D721Med (cell line): ENCODE results near the gene CDT1.

Experiments
- DNase-seq: peaks from one replicate; pipeline ENCODE4 v3.0.0; 2011; ENCODE audit warnings: low spot score; ENCODE audit not compliant: insufficient read length
- FAIRE-seq: peaks from 2 replicates; lab custom pipeline; 2011; peaks lifted over from hg19 to GRCh38; lab: Jason Lieb, UNC
- TF ChIP-seq, protein P1 (sequence below): IDR thresholded peaks from 2 replicates; pipeline ENCODE4 v1.5.1; 2012; ENCODE audit warnings: mild to moderate bottlenecking, control low read depth; ENCODE audit not compliant: insufficient read depth; ENCODE audit errors: missing control alignments

The CDT1 gene

DNA sequence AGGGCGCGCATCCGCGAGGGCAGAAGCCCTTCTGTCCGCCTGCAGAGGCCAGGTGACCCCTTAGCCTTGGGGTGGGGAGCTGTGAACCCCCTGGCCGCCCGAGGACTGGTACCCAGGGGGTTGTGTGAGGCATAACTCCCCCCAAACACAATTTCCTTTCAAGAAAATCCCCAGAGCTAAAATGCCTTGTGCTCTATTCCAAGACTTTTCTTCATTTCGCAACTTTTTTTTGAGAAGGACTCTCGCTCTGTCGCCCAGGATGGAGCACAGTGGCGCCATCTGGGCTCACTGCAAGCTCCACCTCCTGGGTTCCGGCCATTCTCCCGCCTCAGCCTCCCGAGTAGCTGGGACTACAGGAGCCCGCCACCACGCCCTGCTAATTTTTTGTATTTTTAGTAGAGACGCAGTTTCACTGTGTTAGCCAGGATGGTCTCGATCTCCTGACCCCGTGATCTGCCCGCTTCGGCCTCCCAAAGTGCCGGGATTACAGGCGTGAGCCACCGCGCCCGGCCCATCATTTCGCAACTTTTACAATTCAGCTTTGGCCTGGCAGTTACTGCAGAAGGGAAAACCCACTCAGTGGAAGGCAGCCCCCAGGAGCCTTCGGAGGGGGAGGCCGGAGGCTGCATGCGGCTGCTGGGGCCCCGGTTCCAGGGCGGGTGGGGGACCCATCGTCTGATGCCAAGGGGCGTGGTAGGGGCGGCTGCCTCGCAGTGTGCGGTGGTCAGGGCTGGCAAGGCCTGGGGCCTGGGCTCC is 9.1 kb downstream of the CDT1 start:
- no peak for DNase-seq
- FAIRE-seq = no peak
- TF ChIP-seq, protein P1, sequence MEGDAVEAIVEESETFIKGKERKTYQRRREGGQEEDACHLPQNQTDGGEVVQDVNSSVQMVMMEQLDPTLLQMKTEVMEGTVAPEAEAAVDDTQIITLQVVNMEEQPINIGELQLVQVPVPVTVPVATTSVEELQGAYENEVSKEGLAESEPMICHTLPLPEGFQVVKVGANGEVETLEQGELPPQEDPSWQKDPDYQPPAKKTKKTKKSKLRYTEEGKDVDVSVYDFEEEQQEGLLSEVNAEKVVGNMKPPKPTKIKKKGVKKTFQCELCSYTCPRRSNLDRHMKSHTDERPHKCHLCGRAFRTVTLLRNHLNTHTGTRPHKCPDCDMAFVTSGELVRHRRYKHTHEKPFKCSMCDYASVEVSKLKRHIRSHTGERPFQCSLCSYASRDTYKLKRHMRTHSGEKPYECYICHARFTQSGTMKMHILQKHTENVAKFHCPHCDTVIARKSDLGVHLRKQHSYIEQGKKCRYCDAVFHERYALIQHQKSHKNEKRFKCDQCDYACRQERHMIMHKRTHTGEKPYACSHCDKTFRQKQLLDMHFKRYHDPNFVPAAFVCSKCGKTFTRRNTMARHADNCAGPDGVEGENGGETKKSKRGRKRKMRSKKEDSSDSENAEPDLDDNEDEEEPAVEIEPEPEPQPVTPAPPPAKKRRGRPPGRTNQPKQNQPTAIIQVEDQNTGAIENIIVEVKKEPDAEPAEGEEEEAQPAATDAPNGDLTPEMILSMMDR = peak; percentile 5

DNA sequence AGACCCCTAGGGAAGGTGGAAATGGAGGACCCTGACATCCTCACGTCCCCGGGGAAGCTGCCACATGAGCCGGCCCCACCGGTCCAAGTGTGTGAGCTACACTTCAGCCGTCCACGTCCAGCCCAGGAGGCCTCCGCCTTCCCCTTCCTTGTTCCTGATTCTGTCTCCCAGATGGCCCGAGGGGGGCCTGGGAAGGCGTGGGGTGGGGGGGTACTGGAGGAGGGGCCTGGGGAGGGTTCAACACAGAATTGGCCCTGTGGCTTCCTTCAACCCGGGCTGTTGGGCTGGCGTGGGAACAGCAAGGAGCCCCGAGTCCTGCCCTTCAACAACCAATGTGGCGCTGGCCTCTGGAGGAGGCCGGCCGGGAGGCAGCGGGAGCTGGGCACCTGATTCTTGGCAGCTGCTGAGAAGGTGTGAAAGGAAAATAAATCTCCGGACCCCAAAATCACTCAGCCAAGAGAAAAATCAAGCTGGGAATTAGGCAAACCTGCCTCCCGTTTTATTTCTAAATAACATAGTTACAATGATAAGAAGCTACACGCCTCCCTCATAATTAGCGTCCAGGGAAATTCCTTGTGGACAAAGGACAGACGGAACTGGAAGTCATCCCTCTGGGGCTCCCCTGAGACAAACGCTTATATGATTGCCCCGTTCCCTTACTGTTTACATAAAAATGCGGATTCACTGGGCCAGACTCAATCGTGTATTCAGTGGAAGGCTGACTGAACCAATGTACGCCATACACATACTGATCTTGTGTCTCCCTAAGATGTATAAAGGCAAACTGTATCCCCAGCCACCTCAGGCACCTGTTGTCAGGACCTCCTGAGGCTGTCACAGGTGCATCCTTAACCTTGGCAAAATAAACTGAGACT is 9.9 kb downstream of the CDT1 start:
- no peak for FAIRE-seq
- TF ChIP-seq, protein P1 = no peak
- no peak for DNase-seq

DNA sequence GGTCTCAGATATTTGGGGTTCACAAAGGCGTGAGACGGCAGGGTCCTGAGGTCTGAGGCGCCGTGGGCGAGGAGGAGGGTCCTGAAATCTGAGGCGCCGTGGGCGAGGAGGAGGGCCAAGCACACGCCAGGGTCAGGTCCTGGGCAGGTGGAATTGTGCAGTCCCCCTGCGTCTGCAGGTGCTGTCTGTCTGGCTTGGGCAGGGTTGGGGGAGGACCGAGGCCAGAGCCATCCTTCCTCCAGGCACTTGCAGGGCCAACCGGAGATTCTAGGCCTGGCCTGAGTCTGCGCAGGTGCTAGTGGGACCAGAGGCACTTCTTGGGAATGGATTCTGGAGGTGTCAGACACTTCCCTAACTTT is 10.5 kb downstream of the CDT1 start:
- no peak for FAIRE-seq
- TF ChIP-seq, protein P1 = no peak
- no peak for DNase-seq

DNA sequence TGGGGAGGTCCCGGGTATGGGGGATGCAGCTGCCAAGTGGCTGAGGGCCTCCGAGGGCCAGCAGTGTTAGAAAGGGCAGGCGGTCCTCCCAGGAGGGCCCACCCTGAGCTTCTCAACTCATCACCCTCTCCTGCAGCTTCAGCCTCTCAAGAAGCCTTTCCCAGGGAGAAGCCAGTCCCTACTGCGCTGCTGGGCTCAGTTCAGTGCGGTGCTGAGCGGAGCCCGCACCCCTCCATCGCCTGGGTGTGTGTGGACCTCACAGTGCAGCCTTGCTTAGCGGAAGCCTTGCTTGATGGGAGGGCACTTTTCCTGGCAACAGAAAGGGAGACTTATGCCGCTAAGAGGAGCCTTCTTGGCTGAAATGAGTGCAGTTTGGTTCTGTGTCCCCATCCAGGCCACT is 11.6 kb downstream of the CDT1 start:
- DNase-seq (no peak), FAIRE-seq (no peak)
- TF ChIP-seq, protein P1 = no peak

DNA sequence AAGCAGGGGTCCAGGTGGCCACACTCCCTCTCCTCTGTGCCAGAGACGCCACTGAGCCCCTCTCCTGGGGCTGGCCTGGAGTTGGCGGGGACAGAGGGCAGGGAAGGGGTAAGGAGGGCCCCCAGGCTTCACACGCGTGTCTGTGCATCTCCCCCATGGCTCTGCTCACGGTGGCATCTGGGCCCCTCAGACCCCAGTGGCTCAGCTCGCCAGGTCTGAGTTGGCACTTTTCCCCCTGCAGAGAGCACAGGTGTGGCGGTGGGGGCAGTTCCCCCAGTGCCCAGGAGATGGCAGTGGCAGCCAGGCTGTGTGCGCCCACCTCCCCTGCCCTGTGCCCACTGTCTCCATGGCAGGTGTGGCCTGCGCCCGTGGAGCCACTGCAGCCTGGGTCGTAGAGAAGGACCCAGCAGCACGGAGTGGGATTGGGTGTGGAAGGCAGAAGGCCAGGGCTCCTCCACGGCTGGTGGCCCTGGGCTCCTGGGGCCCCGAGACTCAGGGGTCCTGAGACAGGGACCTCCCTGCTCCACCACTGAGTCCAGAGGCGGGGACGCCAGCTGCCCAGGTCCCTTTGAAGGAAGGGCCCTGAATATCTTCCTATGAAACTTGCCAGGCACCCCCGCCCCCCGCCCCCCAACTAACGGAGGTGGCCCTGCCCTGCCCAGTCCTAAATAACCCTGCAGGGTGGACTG is 12.5 kb downstream of the CDT1 start:
- TF ChIP-seq, protein P1 = peak; percentile 64
- FAIRE-seq (no peak), DNase-seq (no peak)

DNA sequence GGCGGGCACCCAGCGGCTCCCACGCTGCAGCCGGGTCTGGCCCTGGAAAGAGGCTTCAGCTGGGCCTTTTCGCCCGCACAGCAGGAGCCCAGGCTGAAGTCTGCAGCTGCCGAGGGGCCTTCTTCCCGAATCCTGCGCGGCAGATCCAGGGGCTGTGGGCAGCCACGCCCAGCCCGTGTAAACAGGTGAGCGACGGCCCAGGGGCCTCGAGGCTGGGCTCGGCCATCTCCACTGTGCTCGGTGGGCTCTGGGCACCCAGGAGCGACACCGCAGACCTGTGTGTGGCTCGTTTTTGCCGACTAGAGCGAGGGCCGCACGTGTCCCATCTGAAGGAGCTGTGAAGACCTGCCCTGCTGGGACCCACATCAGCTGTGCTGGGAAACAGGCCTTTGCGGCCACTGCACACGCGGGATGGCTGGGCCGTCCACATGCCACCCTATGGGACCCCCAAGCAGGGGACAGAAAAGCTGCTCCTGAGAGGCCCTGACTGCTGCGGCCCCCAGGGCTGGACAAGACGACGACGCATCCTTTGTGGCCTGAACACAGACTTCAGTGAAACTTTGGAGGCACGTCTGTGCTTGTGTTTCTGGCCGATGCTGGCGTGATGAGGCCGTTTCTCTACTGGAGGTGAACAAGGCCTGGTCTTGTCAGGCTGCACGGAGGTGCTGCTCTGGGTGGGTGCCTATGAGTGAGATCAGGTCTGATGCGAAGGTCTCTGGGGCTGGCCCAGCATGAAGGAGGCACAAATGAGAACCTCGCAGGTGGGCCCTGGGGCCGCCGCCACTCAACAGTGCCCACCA is 13.3 kb downstream of the CDT1 start:
- FAIRE-seq = no peak
- TF ChIP-seq, protein P1 = no peak
- no peak for DNase-seq
